GM12878 (cell line): ENCODE measurements around the gene ATP6V0C. TPM values are rescaled to one million over a fixed set of nuclear protein-coding genes. Genes with fewer than 3 reads are reported as not detected.

Experiments used
- ATAC-seq: fragments of 200-7000 bp; cut with Tn5 transposase; 3 replicates; pipeline ENCODE4 v1.9.1; 2020; ENCODE audit warnings: mild to moderate bottlenecking, moderate library complexity
- BruUV-seq: library from RNA; stranded (reverse); fragments of 400-500 nt; replicated peaks from 2 replicates; lab custom pipeline; 2021; lab: Mats Ljungman, UMichigan
- CTCF ChIA-PET: fragments of 300-600 bp; sonication (Branson Sonifier 250); formaldehyde crosslinking; extraction: SDS; loops from one replicate; lab custom pipeline; 2021; ENCODE audit warnings: inconsistent platforms; lab: Yijun Ruan, JAX
- POLR2A ChIA-PET: fragments of 350-600 bp; formaldehyde crosslinking; extraction: SDS; loops from one replicate; lab custom pipeline; 2021; ENCODE audit warnings: inconsistent platforms; lab: Charles Lee
- RAD21 ChIA-PET: fragments of 300-600 bp; sonication (Branson Sonifier 250); formaldehyde crosslinking; loops from one replicate; lab custom pipeline; 2023; ENCODE audit warnings: antibody characterized with exemption; ENCODE audit not compliant: unreplicated experiment; lab: Charles Lee
- SMC1A ChIA-PET: fragments of 300-600 bp; sonication (Branson Sonifier 250); formaldehyde crosslinking; loops from one replicate; lab custom pipeline; 2023; ENCODE audit not compliant: unreplicated experiment, uncharacterized antibody; lab: Charles Lee
- DNase-seq: peaks from one replicate; pipeline ENCODE4 v3.0.0-alpha.2; 2011; ENCODE audit warnings: low read depth, low spot score
- FAIRE-seq: peaks from 3 replicates; lab custom pipeline; 2011; peaks lifted over from hg19 to GRCh38; lab: Jason Lieb, UNC
- H2AFZ ChIP-seq: 2 replicates; pipeline ENCODE4 v1.6.0; 2011; ENCODE audit warnings: low read depth, low read length, control low read depth; ENCODE audit not compliant: control insufficient read depth
- H3K27ac ChIP-seq: 2 replicates; pipeline ENCODE4 v1.5.1; 2011; ENCODE audit warnings: control low read depth; ENCODE audit not compliant: control insufficient read depth, insufficient read depth
- H3K27me3 ChIP-seq, 2 experiments: replicated peaks in 1 of 2; 2 replicates each; pipeline versions ENCODE4 v1.6.0 to v1.6.1; 2011; ENCODE audit warnings: low read length in 1 of 2; ENCODE audit not compliant: control insufficient read depth in 2 of 2, insufficient read depth in 2 of 2
- H3K36me3 ChIP-seq, 2 experiments: 2 replicates each; pipeline ENCODE4 v1.5.1; 2011; ENCODE audit warnings: low read length in 1 of 2; ENCODE audit not compliant: control insufficient read depth in 2 of 2, insufficient read depth in 2 of 2
- H3K4me1 ChIP-seq: 2 replicates; pipeline ENCODE4 v1.6.1; 2011; ENCODE audit warnings: mild to moderate bottlenecking, low read length, moderate library complexity, mixed read lengths; ENCODE audit not compliant: control insufficient read depth, insufficient read depth
- H3K4me2 ChIP-seq: 2 replicates; pipeline ENCODE4 v1.6.0; 2011; ENCODE audit warnings: control low read depth; ENCODE audit not compliant: control insufficient read depth, insufficient read depth
- H3K4me3 ChIP-seq: fragments of 200-600 bp; sonication (generic); 2 replicates; pipeline ENCODE4 v1.5.1; 2016
- H3K79me2 ChIP-seq: 2 replicates; pipeline ENCODE4 v1.6.0; 2011; ENCODE audit warnings: low read length; ENCODE audit not compliant: control insufficient read depth, insufficient read depth
- H3K9ac ChIP-seq: 2 replicates; pipeline ENCODE4 v1.8.0; 2011; ENCODE audit warnings: low read length, control low read depth, mixed read lengths; ENCODE audit not compliant: control insufficient read depth, insufficient read depth
- H3K9me3 ChIP-seq: replicated peaks from 3 replicates; pipeline ENCODE4 v1.5.1; 2011; ENCODE audit warnings: mild to moderate bottlenecking, low read length; ENCODE audit not compliant: control insufficient read depth, insufficient read depth
- H4K20me1 ChIP-seq: 2 replicates; pipeline ENCODE4 v1.6.0; 2011; ENCODE audit not compliant: control insufficient read depth, insufficient read depth
- BRCA1 ChIP-seq: IDR thresholded peaks from 2 replicates; pipeline ENCODE4 v1.6.1; 2011; ENCODE audit warnings: low read depth, low read length, improper control_type of control experiment
- YY1 ChIP-seq: IDR thresholded peaks from 2 replicates; pipeline ENCODE4 v1.6.1; 2011; ENCODE audit warnings: low read depth, mild to moderate bottlenecking, low read length
- WGBS: methylation state at CpG from one replicate; pipeline ENCODE4 v1.1.6; 2016; ENCODE audit warnings: low lambda C conversion rate; ENCODE audit not compliant: insufficient replicate concordance, insufficient coverage; ENCODE audit errors: missing lambda C conversion rate; 5-methylcytosine and 5-hydroxymethylcytosine counted together
- in situ Hi-C: fragments of 300-500 bp; cut with MboI; formaldehyde crosslinking; loops from 9 replicates; pipeline ENCODE4 v1.14.3; 2018; ENCODE audit warnings: mixed read lengths
- intact Hi-C: fragments of 100-400 bp; cut with micrococcal nuclease; formaldehyde crosslinking; loops from one replicate; pipeline ENCODE4 v1.14.2; 2022; ENCODE audit not compliant: unreplicated experiment
- polyA plus RNA-seq, 11 experiments: library from polyadenylated mRNA; depleted of rRNA in 4 of 11; unstranded in 6 of 11; stranded (reverse) in 5 of 11; fragments of >200 nt; fragmentation: Nextera tagmentation in 4 of 11; fragmentation: Illumina TruSeq in 1 of 11; extraction: Ambion mirVana in 4 of 11; extraction: Trizol in 1 of 11; gene quantifications; 1 replicate in 1 of 11; 2 replicates in 10 of 11; pipeline versions ENCODE4 v1.2.1 to v1.2.3, GENCODE V29; 2011 to 2016; ENCODE audit warnings: inconsistent platforms in 2 of 11, missing spikeins in 2 of 11, low read depth in 1 of 11
- total RNA-seq, 4 experiments: library from RNA; depleted of rRNA in 3 of 4; stranded (reverse); fragments of >200 nt in 3 of 4; fragmentation: Illumina TruSeq in 1 of 4; extraction: Trizol in 1 of 4; gene quantifications; 2 replicates each; pipeline versions ENCODE4 v1.2.1 to v1.2.3, GENCODE V29; 2013 to 2021
- TF ChIP-seq, protein P1 (sequence below): fragments of 450-650 bp; IDR thresholded peaks from 2 replicates; pipeline ENCODE4 v1.6.1; 2017; ENCODE audit warnings: mild to moderate bottlenecking, moderate library complexity

Gene ATP6V0C
- total and polyA plus RNA-seq, 10 of the 15 experiments (the other 5 are each of a cell fraction or from before 2014, with no cell fraction given) = 2.4 to 135 (median 18.4) TPM

DNA sequence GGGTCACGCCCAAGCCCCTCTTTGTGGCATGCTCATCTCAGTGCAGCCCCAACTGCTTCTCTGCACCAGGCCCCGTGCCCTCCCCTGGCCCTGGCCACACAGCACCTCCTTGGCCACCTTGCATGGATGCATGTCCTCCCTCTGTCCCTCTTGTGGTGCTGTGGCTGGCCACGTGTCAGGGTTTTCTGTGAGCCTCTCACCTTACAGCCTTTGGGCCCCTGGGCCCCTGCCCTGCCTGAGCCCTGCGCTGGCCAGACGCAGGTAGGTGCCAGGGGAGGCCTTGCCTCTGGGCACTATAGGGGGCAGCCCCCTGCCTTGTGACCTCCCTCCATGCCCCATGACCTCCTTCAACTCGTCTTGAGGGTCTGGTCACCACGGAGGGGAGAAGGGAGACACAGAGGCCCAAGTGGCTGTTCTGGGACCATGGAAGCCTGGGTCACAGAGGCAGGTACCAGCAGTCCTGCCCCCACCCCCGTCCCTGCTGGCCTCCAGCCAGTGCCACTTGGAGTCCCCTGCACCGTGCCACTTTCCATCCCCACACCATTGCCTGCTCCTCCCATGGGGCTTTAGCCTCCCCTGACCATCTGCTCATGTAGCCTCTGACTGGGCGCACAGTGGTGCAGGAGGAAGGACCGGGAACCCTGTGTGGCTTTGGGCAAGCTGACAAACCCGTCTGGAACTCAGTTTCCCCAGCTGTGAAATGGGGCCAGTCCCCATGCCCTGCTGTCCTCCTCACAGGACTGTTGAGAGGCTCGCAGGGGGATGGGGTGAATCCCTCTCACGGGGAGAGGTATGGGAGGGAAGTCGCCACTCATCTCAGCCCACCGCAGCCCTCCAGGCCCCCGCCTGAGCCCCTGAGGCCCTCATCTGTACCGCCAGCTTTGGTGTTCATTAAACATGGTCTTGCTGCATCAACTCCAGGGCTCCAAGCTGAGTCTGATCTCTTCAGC, 11.5 kb upstream of the ATP6V0C start (continued):
- TF ChIP-seq, protein P1, sequence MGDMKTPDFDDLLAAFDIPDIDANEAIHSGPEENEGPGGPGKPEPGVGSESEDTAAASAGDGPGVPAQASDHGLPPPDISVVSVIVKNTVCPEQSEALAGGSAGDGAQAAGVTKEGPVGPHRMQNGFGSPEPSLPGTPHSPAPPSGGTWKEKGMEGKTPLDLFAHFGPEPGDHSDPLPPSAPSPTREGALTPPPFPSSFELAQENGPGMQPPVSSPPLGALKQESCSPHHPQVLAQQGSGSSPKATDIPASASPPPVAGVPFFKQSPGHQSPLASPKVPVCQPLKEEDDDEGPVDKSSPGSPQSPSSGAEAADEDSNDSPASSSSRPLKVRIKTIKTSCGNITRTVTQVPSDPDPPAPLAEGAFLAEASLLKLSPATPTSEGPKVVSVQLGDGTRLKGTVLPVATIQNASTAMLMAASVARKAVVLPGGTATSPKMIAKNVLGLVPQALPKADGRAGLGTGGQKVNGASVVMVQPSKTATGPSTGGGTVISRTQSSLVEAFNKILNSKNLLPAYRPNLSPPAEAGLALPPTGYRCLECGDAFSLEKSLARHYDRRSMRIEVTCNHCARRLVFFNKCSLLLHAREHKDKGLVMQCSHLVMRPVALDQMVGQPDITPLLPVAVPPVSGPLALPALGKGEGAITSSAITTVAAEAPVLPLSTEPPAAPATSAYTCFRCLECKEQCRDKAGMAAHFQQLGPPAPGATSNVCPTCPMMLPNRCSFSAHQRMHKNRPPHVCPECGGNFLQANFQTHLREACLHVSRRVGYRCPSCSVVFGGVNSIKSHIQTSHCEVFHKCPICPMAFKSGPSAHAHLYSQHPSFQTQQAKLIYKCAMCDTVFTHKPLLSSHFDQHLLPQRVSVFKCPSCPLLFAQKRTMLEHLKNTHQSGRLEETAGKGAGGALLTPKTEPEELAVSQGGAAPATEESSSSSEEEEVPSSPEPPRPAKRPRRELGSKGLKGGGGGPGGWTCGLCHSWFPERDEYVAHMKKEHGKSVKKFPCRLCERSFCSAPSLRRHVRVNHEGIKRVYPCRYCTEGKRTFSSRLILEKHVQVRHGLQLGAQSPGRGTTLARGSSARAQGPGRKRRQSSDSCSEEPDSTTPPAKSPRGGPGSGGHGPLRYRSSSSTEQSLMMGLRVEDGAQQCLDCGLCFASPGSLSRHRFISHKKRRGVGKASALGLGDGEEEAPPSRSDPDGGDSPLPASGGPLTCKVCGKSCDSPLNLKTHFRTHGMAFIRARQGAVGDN = no peak
- TF ChIP-seq, all 136 proteins: peak for 0

DNA sequence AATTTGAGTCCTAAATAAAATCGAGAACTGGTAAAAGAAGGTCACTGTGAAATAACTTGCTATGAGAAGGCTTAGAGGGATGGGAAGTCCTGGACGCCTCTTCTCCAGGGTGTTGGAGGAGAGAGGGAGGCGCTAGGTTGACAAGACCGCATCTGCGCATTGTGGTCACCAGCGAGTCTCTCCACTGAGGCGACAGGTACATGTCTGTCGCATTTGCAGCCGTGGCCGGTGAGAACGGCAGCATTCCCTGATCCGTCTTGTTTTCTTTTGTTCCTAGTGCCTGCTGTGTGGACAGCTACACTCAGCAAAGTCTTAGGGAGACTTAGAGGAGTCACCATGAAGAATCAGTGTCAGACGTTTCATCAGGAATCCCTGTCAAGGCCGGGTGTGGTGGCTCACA, 8.1 kb upstream of the ATP6V0C start:
- TF ChIP-seq YY1 = no peak
- TF ChIP-seq BRCA1 = no peak
- no peaks in the 10 kb centered on the region for H3K27me3 ChIP-seq
- no peak for ATAC-seq
- no TSS peak for BruUV-seq
- no peak overlapping the region for H2AFZ ChIP-seq
- ChIA-PET CTCF (interaction anchor here (1.0 to 1.2 kb wide), 2 partner anchors 11 to 19 kb away, joined by 3 to 5 read pairs; no protein-coding TSS in a partner anchor), RAD21 (no interaction called here), SMC1A (no interaction called here), POLR2A (no interaction called here)
- no peaks in the 10 kb centered on the region for H3K9me3 ChIP-seq
- 87% methylated on average over 14 of the region's 14 CpGs for WGBS
- DNase-seq = no peak
- no peak for FAIRE-seq
- no peak overlapping the region for H3K4me3 ChIP-seq
- no peaks in the 10 kb centered on the region; a peak in 2 of 4 replicates for H3K36me3 ChIP-seq
- intact Hi-C loops = loop anchor here (5.0 to 10.0 kb wide), 2 partner anchors 38 to 241 kb away; partner anchors contain the start of gene RNPS1
- no peaks in the 10 kb centered on the region for H3K79me2 ChIP-seq
- H4K20me1 ChIP-seq = no peaks in the 10 kb centered on the region
- in situ Hi-C loops = loop anchor here (5.0 kb wide), 1 partner anchor 73 kb away; no protein-coding TSS in a partner anchor
- no peak overlapping the region for H3K9ac ChIP-seq
- no peak overlapping the region for H3K4me2 ChIP-seq
- no peak overlapping the region for H3K27ac ChIP-seq
- peaks cover 33% of the 10 kb centered on the region for H3K4me1 ChIP-seq
